Measurements from ENCODE around the gene EEPD1.

The EEPD1 gene

GRCh38 chr7:36299223-36299774 lies 146.2 kb downstream of the EEPD1 start:
- DNase-seq (ENCODE audit: low read depth), result no peak

DNA sequence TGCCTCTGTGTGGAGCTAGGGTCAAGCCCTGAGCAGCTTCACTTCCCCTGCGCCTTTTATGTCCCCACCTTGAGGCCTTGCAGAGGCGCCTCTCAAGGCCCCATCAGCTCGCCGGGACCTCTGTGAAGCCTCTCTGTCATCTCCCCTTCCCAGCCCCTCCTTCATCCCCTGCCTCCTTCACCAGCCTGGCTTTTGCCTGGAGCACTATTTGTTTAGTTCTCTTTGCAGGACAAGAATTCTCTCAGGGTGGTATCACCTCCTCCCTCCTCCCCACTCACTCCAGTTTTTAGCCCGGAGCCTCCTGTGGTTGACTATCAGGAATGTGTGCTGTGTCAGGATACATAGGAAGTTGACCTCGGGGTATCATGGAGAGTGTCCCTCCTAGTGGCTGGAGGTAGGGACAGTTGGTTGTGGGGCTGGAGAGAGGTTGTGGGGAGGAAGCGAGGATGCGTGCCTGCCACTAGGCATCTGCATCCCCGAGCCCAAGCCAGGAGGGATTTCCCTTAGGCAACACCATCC lies 146.8 kb downstream of the EEPD1 start:
- DNase-seq (ENCODE audit: low read depth), result no peak

DNA sequence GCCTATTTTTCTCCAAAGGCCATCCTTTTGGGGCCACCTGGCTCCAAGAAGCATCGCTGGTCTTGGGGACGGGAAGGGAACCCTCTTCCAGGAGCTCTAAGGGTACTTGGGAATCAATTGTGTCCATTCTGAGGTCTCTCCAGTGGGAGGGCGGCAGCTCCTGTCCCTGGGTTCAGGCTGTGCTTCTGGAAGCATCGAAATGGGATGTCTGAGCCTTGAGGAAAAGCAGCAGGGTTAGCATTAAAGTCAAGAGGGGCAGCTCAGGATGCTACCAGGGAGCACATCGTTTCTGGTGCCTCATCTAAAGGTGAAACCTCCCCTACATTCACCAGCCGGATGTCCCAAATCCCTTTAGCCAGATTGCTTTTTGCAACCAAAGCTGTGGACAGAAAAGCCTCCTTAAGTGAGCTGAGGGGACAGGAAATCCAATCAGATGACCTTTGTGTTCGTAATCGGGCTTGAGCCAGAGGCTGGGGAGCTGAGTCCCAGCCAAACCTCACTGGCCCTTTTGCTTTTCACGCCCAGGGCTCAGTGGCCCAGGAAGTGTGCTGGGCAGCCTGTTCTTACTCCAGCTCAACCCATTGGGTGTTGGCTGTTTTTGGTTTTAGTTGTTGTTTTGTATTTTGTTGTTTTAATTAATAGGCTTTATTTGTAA lies 147.8 kb downstream of the EEPD1 start:
- no peak for DNase-seq (ENCODE audit: low read depth)

GRCh38 chr7:36301914-36302771 lies 149.1 kb downstream of the EEPD1 start:
- no peak for DNase-seq (ENCODE audit: low read depth)

DNA sequence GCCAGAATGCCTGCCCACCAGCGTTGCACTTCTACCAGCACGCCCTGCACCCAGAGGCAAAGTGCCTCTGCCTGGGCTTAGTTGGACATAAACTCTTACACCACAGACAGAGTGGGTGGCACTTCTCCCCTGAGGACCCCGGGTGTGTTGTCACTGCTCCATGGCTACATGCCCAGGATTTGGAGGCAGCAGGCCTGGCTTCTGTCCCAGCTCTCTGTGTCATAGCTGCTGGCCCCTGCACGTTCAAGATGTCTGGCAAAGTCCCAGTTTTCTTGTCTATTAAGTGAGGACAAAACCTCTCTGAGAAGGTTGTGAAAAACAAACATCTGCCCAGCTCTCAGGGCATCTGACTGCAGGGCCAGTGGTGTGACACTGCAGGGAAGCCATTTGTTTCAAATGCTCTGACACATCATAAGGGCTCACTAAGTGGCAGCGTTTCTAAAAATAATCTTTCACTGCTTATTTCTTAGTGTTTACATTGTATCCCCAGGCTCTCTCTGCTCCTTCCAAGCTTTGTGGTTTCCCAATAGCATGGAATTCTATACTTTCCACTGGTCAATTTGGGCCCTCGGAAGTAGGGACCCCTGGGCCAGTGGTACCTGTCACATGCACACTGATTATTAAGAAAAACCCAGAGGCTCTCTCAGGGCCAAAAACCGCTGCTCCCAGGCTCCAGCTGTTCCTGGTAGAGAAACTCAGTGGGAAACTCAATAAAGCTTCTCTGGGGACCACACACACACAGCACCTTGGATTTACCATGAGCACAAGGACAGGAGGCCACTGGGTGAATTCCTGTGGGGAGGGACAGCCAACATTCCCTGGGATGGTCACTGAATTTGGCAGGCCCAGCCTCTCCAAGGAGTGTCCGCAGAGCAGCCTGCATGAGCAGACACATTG lies 150.4 kb downstream of the EEPD1 start:
- DNase-seq (ENCODE audit: low read depth), result peak; percentile 91

DNA sequence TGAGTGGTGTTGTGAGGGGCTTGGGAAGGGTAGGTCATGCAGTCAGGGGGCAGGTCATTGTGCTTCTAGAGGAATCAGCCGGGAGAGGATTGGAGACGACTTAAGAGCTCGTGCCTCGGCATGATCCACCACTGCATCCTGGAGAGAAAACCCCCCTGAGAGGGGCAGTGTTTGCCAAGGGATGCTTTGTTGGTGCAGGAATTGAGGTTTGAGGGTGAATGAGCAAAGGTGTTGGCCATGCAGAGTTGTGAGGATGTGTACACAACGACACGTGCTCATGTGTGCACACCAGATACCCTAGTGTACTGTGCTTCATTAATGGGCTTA lies 151.0 kb downstream of the EEPD1 start:
- no peak for DNase-seq (ENCODE audit: low read depth)

GRCh38 chr7:36305226-36305625 lies 152.2 kb downstream of the EEPD1 start:
- DNase-seq (ENCODE audit: low read depth), result no peak

GRCh38 chr7:36305648-36306047 lies 152.6 kb downstream of the EEPD1 start:
- no peak for DNase-seq (ENCODE audit: low read depth)

DNA sequence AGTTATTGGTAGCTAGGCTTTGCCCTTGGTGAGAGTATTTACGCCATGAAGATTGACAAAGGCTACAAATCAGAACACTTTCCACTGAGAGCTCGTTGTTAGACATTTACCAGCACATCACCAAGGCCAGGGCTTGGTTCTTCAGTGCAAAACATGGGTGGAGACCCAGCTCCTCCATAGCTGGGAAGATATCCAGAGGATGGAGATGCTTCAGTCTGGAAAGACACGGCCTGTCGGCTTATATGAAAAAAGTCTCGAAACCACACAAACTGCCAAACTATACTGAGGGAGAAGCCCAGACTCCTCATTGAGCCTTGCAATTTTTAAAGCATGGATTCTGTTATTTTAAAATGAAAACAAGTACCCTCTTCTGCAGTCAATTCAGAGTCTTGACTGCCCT lies 153.2 kb downstream of the EEPD1 start:
- DNase-seq (ENCODE audit: low read depth), result no peak

GRCh38 chr7:36306722-36307121 lies 153.7 kb downstream of the EEPD1 start:
- DNase-seq (ENCODE audit: low read depth), result no peak

DNA sequence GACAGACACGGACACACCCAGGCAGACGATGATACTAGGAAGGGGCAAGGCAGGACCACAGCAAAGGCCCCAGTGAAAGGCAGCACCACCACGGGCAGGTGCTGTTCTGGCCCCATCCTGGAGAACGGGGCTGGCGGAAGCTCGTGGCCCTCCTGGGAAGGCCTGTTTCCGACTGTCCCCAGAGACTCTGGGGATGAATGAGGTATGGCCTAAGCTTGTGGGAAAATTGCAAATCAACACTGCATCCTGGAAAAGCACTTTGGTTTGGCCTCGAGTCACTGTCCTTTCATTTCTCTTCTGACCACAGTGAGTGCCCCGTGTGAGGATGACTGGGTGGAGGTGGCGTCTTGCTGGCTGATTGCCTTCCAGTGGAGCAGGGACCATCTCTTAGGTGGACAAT lies 155.0 kb downstream of the EEPD1 start:
- no peak for DNase-seq (ENCODE audit: low read depth)

GRCh38 chr7:36309301-36309700 lies 156.2 kb downstream of the EEPD1 start:
- DNase-seq (ENCODE audit: low read depth), result no peak

DNA sequence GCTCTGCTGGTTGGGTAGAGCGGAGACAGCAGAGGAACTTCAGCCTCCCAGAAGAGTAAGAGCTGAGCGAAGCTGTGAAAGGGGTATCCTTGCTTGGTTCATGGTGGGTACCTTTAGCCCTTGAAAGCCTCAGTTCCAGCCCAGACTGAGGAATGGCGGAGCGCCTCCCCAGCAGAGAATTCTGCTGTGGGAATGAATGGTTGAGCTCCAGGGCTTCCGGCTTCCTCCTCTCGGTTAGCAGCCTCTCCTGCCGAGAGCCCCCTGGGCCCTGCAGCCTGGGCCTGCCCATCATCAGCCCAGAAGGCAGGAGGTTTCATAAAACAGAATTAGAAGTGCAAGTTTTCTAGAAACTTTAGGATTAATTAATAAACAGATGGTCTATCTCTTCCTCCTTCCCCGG lies 156.7 kb downstream of the EEPD1 start:
- DNase-seq (ENCODE audit: low read depth), result no peak

DNA sequence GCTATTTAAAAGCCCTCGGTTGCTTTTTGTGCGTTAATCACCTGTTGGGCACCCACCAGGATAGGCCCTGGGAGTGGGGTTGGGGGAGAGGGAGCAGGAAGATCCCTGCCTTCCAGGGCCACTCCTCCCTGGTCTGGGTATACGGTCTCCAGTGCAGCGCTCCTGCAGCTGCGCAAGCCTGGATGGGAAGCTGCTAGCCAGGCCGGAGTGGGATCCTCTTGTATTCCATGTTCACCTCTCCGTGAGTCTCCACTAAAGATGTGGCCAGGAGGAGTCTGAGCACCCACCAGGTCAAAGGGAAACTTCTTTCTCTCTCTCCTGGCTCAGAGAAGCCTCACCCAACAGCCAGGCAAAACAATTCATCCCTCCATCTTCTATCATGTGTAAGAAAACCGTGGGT lies 157.8 kb downstream of the EEPD1 start:
- no peak for DNase-seq (ENCODE audit: low read depth)

DNA sequence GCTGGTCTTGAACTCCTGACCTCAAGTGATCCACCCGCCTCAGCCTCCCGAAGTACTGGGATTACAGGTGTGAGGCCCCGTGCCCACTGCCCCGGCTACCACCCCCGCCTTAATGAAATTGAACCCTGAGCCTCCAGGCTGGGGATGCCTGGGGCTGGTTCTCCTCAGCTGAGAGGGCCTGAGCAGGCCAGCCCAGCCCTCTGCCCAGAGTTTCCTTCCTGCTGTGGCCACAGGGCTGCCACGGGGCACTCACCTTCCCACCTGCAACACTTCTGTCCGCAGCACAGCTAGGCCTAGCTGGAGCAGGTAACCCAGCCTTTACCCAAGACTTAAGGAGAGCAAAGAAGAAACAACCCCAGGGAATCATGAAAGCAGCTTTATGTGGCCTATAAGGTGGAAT lies 158.5 kb downstream of the EEPD1 start:
- no peak for DNase-seq (ENCODE audit: low read depth)

- DNase-seq (ENCODE audit: low read depth), result no peak
These were observed 159.2 kb downstream of the EEPD1 start for GRCh38 chr7:36312064-36312914.

- DNase-seq (ENCODE audit: low read depth), result no peak
These were observed 159.9 kb downstream of the EEPD1 start for GRCh38 chr7:36312915-36313334.

DNA sequence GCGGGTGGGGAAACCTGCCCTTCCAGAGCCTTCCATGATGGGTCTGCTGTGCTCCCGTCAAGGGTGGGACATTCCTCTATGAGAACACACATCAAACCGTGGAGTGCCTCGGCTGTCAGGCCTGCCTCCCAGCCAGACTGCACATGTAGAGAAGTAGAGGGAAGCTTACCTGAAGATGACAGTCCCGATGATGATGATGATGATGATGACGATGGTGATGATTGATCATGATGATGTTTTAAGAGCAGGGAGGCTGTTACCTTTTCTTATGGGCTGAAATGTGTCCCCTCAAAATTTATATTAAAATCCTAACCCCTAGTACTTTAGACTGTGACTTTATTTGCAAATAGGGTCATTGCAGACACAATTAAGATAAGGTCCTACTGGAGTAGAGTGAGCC lies 160.6 kb downstream of the EEPD1 start:
- DNase-seq (ENCODE audit: low read depth), result no peak

- no peak for DNase-seq (ENCODE audit: low read depth)
These were observed 161.4 kb downstream of the EEPD1 start for GRCh38 chr7:36314491-36314890.

- no peak for DNase-seq (ENCODE audit: low read depth)
These were observed 162.4 kb downstream of the EEPD1 start for GRCh38 chr7:36315309-36315944.

DNA sequence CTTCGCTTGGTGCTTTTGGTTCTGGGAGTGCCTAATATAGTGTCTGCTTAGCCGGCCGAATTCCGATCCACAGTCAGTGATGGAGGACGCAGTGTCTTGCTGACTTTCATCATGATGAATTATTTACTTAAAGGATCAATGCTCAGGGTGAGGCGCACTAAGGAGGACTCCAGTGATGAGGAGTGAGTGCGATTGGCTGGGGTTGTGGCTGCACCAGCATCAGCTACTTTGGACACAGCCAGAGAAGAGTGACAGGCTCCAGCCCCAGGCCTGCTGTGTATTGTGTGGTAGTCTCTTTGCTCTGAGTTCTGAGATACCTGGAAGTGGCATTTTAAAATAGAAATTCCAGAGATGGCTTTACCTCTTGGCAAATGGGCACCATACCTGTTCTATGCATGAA lies 163.3 kb downstream of the EEPD1 start:
- DNase-seq (ENCODE audit: low read depth), result no peak

Data from HS-5 (cell line).